Colonic mucosa (tissue), 4 donors: Measurements from ENCODE around the gene LEKR1. TPM values are rescaled to one million over a fixed set of nuclear protein-coding genes. Genes with fewer than 3 reads are reported as not detected.

Source experiments
- DNase-seq: peaks from one replicate; pipeline ENCODE4 v3.0.0-alpha.2; 2020
- H3K27ac ChIP-seq: fragments of 200-600 bp; one replicate; pipeline ENCODE4 v1.8.0; 2021
- H3K27me3 ChIP-seq: fragments of 200-600 bp; one replicate; pipeline ENCODE4 v1.8.0; 2021
- H3K36me3 ChIP-seq: fragments of 200-600 bp; one replicate; pipeline ENCODE4 v1.8.0; 2021
- H3K4me1 ChIP-seq: fragments of 200-600 bp; one replicate; pipeline ENCODE4 v1.8.0; 2021; ENCODE audit warnings: mild to moderate bottlenecking
- H3K4me3 ChIP-seq: fragments of 200-600 bp; one replicate; pipeline ENCODE4 v1.8.0; 2021
- H3K9ac ChIP-seq, 2 donors: one replicate each; pipeline ENCODE4 v1.7.0; 2013; ENCODE audit warnings: control low read depth in 2 of 2, low read depth in 2 of 2, low read length in 2 of 2
- H3K9me3 ChIP-seq: fragments of 200-600 bp; one replicate; pipeline ENCODE4 v1.8.0; 2021
- intact Hi-C: fragments of 100-400 bp; cut with DNase I; formaldehyde crosslinking; loops from one replicate; pipeline ENCODE4 v1.14.1; 2022
- total RNA-seq, 2 donors: library from RNA; stranded (reverse); fragmentation: NEBNext Ultra II Directional in 1 of 2; extraction: Animal tissue kit (Norgen Biotek cat#: 25700) in 1 of 2; gene quantifications; one replicate each; pipeline ENCODE4 v1.2.1, GENCODE V29; 2021
- TF ChIP-seq, protein P1 (sequence below): fragments of 200-600 bp; IDR thresholded peaks from one replicate; pipeline ENCODE4 v1.8.0; 2022; ENCODE audit warnings: antibody characterized with exemption, mild to moderate bottlenecking
- donor health status: healthy.
- donor health status: DM: no; HTN: no; CAD: no.
- donor health status: DM: no; HTN: no; CAD: no.

Gene LEKR1
- total RNA-seq, 2 donors from 2014 or later, result 1.6 to 2.0 TPM

DNA sequence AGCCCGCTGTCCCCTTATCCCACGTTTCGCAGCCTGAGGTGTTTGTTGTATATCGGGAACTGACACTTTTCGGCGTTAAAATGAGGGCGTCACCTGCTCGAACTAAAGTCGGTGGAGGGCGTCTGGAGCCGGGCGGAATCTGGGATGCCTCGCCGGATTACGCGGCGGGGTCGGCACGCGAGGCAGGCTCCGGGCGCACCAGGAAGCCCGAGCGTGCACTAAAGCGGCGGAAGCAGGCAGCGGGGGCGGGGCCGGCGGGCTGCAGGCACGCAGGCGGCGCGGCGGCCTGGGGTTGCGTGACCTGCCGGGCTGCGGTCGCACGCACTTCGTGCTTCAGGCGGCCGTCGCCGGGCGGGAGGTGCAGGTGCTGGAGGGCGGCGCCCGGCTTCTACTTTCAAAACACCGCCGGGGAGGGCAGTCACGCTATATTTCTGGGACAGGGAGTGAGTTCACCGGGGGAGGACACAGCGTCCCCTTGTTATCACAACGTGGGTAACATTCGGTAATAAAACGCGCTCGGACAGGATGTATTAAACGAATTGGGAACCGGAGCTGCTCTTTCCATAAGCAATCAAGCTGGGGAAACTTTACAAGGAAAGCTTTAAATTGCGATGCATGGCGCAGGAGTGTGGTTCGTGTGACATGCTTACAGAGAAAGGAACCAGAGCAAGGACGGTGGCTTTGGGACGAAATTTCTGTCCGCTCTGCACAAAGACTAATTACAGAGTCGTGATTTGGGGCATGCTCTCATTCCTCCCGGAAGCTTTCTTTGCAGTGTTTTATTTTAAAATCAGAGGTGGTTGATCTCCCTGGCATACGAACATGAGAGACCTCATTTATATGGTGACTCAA is 9.1 kb upstream of the LEKR1 start:
- H3K9me3 ChIP-seq, result no peaks in the 10 kb centered on the region
- intact Hi-C loops, result no loop called here
- peak overlapping the region; percentile 56 for H3K4me3 ChIP-seq
- peak; percentile 88 for DNase-seq
- no peaks in the 10 kb centered on the region for H3K27me3 ChIP-seq
- H3K9ac ChIP-seq, result peak overlapping the region; percentile 76 to 92
- peaks cover 12% of the 10 kb centered on the region for H3K4me1 ChIP-seq
- peak overlapping the region; percentile 80 for H3K27ac ChIP-seq
- TF ChIP-seq, protein P1, sequence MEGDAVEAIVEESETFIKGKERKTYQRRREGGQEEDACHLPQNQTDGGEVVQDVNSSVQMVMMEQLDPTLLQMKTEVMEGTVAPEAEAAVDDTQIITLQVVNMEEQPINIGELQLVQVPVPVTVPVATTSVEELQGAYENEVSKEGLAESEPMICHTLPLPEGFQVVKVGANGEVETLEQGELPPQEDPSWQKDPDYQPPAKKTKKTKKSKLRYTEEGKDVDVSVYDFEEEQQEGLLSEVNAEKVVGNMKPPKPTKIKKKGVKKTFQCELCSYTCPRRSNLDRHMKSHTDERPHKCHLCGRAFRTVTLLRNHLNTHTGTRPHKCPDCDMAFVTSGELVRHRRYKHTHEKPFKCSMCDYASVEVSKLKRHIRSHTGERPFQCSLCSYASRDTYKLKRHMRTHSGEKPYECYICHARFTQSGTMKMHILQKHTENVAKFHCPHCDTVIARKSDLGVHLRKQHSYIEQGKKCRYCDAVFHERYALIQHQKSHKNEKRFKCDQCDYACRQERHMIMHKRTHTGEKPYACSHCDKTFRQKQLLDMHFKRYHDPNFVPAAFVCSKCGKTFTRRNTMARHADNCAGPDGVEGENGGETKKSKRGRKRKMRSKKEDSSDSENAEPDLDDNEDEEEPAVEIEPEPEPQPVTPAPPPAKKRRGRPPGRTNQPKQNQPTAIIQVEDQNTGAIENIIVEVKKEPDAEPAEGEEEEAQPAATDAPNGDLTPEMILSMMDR, result no peak
- no peaks in the 10 kb centered on the region for H3K36me3 ChIP-seq

DNA sequence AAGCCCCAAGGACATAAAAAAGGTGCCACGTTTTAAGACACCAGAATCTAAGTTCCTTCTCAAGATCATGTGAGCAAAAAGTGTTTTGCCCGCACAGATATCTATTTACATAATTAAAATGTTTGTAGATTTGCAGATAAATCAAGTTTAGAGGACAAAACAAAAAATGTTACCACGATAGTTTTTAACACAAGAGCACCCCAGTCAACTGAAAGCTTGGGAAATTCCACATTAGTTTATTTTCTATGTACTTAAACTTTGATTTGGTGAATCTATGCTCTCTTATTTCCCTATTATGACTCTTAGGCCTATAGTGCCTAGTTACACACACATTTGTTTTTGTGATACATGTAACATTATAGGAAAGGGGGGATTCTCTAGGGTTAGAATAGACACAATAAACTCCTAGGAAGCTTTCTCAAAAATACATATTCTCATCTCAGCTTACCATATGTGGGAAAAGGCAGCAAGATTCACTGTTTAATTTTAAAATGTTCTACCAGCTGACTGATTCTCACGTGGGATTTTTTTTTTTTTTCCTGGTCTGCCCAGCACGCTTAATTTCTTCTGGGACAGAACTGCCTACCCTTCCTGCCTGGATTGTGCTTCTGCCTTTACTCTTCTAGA is 8.4 kb upstream of the LEKR1 start:
- Histone ChIP-seq H3K27me3 (no peaks in the 10 kb centered on the region), H3K9ac (peak overlapping the region; percentile 76 to 92), H3K4me3 (peak overlapping the region; percentile 56), H3K27ac (peak overlapping the region; percentile 80), H3K36me3 (no peaks in the 10 kb centered on the region), H3K9me3 (no peaks in the 10 kb centered on the region), H3K4me1 (peaks cover 12% of the 10 kb centered on the region)
- no peak for DNase-seq
- intact Hi-C loops, result no loop called here
- TF ChIP-seq, protein P1, result no peak

DNA sequence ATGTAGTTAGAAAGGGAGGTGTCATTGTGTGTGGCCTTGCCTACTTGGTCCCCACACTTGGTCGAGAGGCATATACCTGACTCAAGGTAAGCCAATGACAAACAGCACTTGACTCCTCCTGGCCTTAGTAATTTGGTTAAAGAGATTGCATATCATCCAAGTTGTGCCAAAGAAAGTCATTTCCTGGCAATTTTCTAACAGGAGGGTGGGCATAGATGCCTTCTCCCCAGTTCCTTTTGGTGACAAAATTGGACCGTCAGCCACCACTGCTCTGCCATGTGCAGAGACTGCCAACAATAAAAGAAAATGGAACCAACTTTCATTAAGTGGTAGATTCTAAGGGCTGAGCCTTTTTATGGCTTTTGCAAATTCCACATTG is 7.9 kb upstream of the LEKR1 start:
- Histone ChIP-seq H3K27ac (peak overlapping the region; percentile 80), H3K36me3 (no peaks in the 10 kb centered on the region), H3K9ac (no peak overlapping the region), H3K4me1 (peaks cover 12% of the 10 kb centered on the region), H3K27me3 (no peaks in the 10 kb centered on the region), H3K4me3 (no peak overlapping the region), H3K9me3 (no peaks in the 10 kb centered on the region)
- no peak for DNase-seq
- intact Hi-C loops, result no loop called here
- TF ChIP-seq, protein P1, result no peak

DNA sequence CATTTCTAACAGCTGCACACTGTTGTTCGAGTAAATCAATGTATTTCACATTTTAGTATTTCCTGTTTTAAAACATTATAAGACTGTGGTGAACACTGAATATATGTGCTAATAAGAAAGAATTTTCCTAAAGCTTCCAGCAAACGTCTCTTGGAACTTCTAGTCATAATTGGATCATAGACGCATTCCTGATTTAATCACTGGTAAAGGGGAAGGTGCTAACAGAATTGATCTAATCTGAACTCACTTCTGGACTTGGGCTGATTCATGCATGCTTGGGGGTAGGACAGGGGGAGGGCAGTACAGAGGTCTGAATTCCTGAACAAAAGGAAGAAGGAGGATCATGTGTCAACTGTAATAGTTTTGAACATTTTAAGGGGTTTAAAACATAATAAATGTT is 7.3 kb upstream of the LEKR1 start:
- H3K27me3 ChIP-seq, result no peaks in the 10 kb centered on the region
- H3K9me3 ChIP-seq, result no peaks in the 10 kb centered on the region
- TF ChIP-seq, protein P1, result no peak
- H3K36me3 ChIP-seq, result no peaks in the 10 kb centered on the region
- no peak overlapping the region for H3K4me3 ChIP-seq
- intact Hi-C loops, result no loop called here
- no peak for DNase-seq
- H3K4me1 ChIP-seq, result peaks cover 12% of the 10 kb centered on the region
- no peak overlapping the region for H3K9ac ChIP-seq
- no peak overlapping the region for H3K27ac ChIP-seq

DNA sequence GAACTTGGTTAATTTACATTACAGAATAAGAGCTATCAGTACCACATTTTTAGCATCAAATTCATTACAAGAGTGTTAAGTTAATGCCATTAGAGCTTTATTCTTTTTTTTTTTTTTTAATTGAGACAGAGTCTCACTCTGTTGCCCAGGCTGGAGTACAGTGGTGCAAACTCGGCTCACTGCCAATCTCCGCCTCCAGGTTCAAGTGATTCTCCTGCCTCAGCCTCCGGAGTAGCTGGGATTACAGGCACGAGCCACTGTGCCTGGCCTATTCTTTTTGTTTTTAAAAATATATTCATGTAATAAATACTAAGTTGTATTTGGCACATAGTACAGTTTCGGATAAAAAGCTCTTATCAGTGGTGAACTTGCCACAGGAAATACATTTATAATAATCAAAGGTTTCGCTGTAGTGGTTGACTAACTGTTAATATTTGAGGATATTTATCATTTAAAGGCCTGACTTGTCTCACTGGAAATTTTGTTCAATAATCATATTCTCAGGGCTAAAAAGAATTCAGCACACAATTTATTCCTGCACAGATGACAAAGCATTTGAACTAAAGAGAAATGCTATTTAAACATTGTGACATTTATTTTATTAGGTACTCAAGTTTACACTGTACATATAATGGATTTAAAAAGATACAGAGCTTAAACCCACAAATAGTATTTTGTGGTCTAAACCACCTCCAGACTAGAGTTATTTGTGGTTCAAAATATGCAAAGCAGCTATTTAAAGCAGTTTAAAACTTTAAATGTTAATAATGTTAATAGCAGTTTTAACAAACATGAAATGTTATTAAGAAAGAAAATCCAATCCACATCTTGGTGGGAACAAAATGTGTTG is 6.1 kb upstream of the LEKR1 start:
- no peak for DNase-seq
- Histone ChIP-seq H3K4me1 (peaks cover 12% of the 10 kb centered on the region), H3K9me3 (no peaks in the 10 kb centered on the region), H3K27me3 (no peaks in the 10 kb centered on the region), H3K4me3 (no peak overlapping the region), H3K36me3 (no peaks in the 10 kb centered on the region), H3K27ac (no peak overlapping the region), H3K9ac (no peak overlapping the region)
- TF ChIP-seq, protein P1, result no peak
- intact Hi-C loops, result loop anchor here (10.0 kb wide), 1 partner anchor 265 kb away; the partner anchor contains the start of gene SSR3
